Adrenal gland (tissue), 5 donors: Measurements from ENCODE around the gene SMARCD2.

Source experiments
- CTCF ChIP-seq, 6 experiments: fragments of 450-650 bp in 4 of 6; fragments of 200-600 bp in 2 of 6; sonication (generic) in 1 of 6; IDR thresholded peaks; 1 replicate in 5 of 6; 2 replicates in 1 of 6; pipeline versions ENCODE4 v1.5.1 to v1.8.0; 2016 to 2021; ENCODE audit warnings: antibody characterized with exemption in 6 of 6, mild to moderate bottlenecking in 2 of 6, moderate library complexity in 1 of 6
- POLR2A ChIP-seq, 2 donors: fragments of 450-650 bp; IDR thresholded peaks; one replicate each; pipeline ENCODE4 v1.6.1; 2017; ENCODE audit warnings: antibody characterized with exemption in 2 of 2, mild to moderate bottlenecking in 2 of 2, moderate library complexity in 1 of 2
- donor health status: DM: no; HTN: no; CAD: no.

DNA sequence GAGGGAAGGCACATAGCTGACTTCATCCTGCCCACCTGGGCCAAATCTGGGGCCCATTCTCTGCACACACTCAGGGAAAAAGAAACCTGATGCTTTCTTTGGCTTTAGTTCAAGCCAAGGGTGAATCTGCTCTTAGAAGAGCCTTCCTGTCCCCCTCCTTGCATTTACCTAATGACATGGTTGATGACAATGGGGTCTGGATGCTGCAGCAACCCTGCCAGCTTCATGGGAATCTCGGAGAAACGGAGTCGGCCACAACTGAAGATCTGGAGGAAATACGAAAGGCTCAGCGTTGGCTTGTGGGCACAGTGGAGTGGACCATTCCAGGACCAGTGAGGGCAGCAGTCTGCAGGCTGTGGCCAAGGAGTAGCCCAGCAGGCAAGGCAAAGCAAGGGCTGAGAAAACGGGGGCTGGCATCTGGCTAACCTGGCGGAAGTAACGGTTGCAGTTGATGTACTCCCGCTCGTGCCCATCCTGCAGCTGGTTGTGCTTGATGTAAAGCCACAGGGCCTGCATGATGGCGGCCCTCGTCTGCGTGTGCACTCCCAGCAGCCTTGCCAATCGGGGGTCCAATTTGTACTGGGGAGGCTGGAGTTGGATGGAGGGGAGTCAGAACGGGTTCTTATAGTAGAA, 8.6 kb downstream of the SMARCD2 start:
- TF ChIP-seq CTCF (IDR thresholded peaks at IDR 0.05): no peak
- TF ChIP-seq POLR2A (IDR thresholded peaks at IDR 0.05): no peak
